ENCODE measurements around the gene CPVL. TPM values are rescaled to one million over a fixed set of nuclear protein-coding genes. Genes with fewer than 3 reads are reported as not detected.
A peak's percentile ranks its signal among the peaks of the same experiment; 100 is the strongest.

The CPVL gene
- total and polyA plus RNA-seq, 2 experiments from 2014 or later = 31.9 to 37.8 TPM

- TF ChIP-seq ZNF462 (CRISPR knock-in tag; IDR thresholded peaks at IDR 0.05) = no peak
- no peak for TF ChIP-seq CTCF (conservative IDR thresholded peaks at IDR 0.05; ENCODE audit: low read depth in 2 of 2)
- no peak for TF ChIP-seq EZH2 (IDR thresholded peaks at IDR 0.05; ENCODE audit: low read depth, unreplicated experiment)
Measured at GRCh38 chr7:28958980-28959347, 187.4 kb downstream of the CPVL start (continued).

- Mint-ChIP-seq H3K9me3 (no peaks in the 10 kb centered on the region), H3K4me1 (peaks cover 50% of the 10 kb centered on the region), H3K27me3 (ENCODE audit: insufficient read depth, low read depth, poor library complexity) (peaks cover 46% of the 10 kb centered on the region), H3K4me3 (peak within 1 kb of the TSS; percentile 75), H3K36me3 (ENCODE audit: low read depth) (no peaks in the 10 kb centered on the region), H3K27ac (no peak within 1 kb of the TSS)
- TF ChIP-seq CREB1 (CRISPR knock-in tag; IDR thresholded peaks at IDR 0.05; ENCODE audit: low read depth) (peak; percentile 29; the same call in 1 of the 2 replicates), ETS1 (IDR thresholded peaks at IDR 0.05) (no peak), EZH2 (IDR thresholded peaks at IDR 0.05; ENCODE audit: low read depth, unreplicated experiment) (peak; percentile 26)
- Histone ChIP-seq H3K36me3 (ENCODE audit: insufficient read depth) (no peaks in the 10 kb centered on the region), H3K27ac (ENCODE audit: low read depth) (no peak within 1 kb of the TSS), H3K4me3 (peak within 1 kb of the TSS; percentile 70), H3K4me2 (peak within 1 kb of the TSS; percentile 87), H3K4me1 (ENCODE audit: insufficient read depth) (peaks cover 29% of the 10 kb centered on the region), H3K79me2 (replicated peaks; ENCODE audit: insufficient read depth) (no peaks in the 10 kb centered on the region), H4K20me1 (replicated peaks; ENCODE audit: insufficient read depth) (no peaks in the 10 kb centered on the region; the same call in 1 of the 2 replicates), H2AFZ (peak within 1 kb of the TSS; percentile 99), H3K27me3 (ENCODE audit: insufficient read depth) (peaks cover 71% of the 10 kb centered on the region), H3F3A (replicated peaks; ENCODE audit: low read depth) (0 out of 2 replicates have a peak, but pooled peaks cover 11% of the 10 kb centered on the region), H3K9me2 (ENCODE audit: insufficient read depth) (no peaks in the 10 kb centered on the region)
- ATAC-seq = peak; percentile 5
- DNase-seq (ENCODE audit: low spot score) = peak; percentile 79
Measured at GRCh38 chr7:28958235-28958979, 187.9 kb downstream of the CPVL start, which contains the start of gene TRIL. Gene TRIL (minus strand): TSS chr7:28958330. CDS start chr7:28958046, 284 bp downstream.
